Astrocyte of the cerebellum (primary cell): ENCODE measurements around the gene ZNF367.
A peak's percentile ranks its signal among the peaks of the same experiment; 100 is the strongest.

ENCODE experiments used
- DNase-seq: peaks from one replicate; pipeline ENCODE4 v3.0.0-alpha.2; 2011; ENCODE audit warnings: low read depth
- H3K4me3 ChIP-seq: 2 replicates; pipeline ENCODE4 v1.5.1; 2011; ENCODE audit warnings: mild to moderate bottlenecking, low read depth, low read length, moderate library complexity
- in situ Hi-C: cut with HindIII; loops from 2 replicates; pipeline ENCODE4 v1.10.0; 2017; ENCODE audit warnings: low sequenced_read_pairs
- TF ChIP-seq, protein P1 (sequence below): IDR thresholded peaks from 2 replicates; pipeline ENCODE4 v1.5.1; 2012; ENCODE audit warnings: low read length, low read depth, moderate library complexity, mild to moderate bottlenecking; ENCODE audit errors: missing control alignments

ZNF367 gene

DNA sequence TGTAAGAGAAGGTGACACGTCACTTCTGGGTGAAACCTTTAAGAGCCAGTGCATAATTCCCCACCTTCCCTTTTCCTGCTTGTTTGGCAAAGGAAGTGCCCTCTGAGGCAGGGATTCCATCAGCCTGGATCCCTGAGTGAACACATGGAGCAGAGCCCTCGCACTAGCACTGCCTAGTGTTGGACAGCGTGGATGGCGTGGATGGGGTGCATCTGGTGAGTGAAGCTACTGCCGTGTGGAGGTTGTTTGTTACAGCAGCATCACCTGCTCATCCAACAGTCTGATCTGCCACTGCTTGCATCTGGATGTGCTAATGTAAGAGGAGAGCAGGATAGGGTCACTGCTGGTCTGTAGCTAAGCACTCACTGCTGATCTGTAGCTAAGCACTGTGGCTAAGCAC is 69.9 kb downstream of the ZNF367 start:
- in situ Hi-C loops = no loop called here
- TF ChIP-seq, protein P1, sequence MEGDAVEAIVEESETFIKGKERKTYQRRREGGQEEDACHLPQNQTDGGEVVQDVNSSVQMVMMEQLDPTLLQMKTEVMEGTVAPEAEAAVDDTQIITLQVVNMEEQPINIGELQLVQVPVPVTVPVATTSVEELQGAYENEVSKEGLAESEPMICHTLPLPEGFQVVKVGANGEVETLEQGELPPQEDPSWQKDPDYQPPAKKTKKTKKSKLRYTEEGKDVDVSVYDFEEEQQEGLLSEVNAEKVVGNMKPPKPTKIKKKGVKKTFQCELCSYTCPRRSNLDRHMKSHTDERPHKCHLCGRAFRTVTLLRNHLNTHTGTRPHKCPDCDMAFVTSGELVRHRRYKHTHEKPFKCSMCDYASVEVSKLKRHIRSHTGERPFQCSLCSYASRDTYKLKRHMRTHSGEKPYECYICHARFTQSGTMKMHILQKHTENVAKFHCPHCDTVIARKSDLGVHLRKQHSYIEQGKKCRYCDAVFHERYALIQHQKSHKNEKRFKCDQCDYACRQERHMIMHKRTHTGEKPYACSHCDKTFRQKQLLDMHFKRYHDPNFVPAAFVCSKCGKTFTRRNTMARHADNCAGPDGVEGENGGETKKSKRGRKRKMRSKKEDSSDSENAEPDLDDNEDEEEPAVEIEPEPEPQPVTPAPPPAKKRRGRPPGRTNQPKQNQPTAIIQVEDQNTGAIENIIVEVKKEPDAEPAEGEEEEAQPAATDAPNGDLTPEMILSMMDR = no peak
- no peak overlapping the region for H3K4me3 ChIP-seq
- no peak for DNase-seq

DNA sequence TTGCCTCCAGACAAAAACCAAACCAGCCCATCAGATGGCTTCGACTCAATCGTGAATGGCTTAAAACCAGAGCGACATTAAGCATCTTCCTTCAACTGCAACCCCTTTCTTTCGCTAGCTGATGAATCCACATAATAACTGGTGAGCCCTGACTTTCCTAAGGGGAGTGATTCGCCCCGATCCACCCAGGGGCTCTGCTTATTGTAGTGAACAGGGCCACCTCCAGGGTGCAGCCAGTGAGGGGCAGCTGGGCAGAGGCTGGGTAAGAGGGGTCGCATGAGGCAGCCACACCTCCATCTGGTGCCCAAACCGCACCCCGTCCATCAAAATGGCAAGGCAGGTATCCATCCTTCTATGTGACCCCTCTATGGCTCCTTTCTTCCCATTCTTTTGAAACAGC is 72.6 kb downstream of the ZNF367 start:
- in situ Hi-C loops = no loop called here
- TF ChIP-seq, protein P1 = no peak
- no peak for DNase-seq
- no peak overlapping the region for H3K4me3 ChIP-seq

DNA sequence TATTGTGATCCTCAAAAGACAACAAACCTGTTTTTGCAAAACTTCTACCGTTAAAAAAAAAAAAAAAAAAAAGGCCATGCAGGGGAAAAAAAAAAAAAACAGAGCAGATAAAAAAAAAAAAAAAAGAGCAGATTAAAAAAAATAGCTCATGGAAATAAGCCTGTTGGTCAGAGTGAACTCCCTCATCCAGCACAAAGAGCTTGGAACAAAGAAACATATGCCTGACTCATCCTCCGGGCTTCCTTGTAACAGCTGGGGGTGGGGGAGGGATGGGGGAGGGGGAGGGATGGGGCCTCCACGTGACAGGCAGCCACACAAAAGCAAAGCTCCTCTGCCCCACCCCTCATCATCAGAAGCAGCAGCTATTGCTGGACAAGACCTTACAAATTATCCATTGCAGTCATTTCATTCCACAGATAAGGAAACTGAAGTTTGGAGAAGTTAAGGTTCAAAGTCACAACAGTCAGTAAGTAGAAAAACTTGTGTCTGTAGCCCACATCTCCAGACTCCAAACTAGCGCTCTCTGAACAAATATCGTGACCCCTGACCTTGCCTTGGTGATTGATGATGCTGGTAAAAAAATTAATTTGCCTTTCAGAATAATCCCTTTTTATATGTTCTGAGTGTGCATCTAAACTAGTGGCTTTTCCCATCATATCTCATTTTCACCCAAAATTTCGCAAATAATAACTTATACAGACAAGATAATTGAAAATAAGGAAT is 73.6 kb downstream of the ZNF367 start:
- TF ChIP-seq, protein P1 = no peak
- peak; percentile 96 for DNase-seq
- in situ Hi-C loops = no loop called here
- H3K4me3 ChIP-seq = no peak overlapping the region

DNA sequence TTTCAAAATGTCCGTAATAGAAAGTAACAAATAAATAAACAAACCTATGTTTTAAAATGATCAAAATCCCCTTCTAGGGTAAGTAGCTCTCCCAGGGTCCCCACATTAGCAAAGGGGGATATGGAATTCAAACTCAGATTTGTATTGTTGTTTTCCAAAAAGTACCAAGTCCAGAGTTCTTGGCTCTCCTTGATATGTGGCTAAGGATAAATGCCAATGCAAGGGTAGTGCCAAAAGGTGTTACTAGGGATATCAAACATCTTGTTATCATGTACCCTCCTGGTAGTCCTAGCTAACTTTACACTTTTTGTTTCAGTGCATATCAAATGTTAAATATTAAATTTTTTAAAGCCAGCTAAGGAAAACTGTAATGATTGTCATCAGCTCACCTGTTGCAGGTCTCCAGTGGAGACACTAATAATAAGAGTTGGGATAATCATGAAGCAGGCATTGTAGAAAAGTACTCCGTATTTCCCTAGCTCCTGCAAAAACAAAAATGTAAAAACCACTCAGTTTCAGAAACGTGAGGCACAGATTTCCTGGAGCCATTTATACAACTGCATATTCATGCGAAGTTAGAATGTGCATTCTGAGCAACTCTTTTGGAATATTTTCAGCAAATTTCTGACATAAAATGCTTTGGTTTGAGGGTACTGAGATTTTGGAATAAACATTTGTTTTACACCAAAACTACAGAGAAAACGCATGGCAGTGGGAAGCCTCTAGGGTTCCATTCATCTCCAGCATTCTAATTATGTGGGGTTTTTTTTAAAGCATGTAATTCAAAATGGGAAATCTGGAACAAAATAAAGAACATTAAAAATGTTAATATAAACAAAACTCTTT is 74.4 kb downstream of the ZNF367 start:
- TF ChIP-seq, protein P1 = no peak
- in situ Hi-C loops = no loop called here
- DNase-seq = no peak
- H3K4me3 ChIP-seq = no peak overlapping the region

DNA sequence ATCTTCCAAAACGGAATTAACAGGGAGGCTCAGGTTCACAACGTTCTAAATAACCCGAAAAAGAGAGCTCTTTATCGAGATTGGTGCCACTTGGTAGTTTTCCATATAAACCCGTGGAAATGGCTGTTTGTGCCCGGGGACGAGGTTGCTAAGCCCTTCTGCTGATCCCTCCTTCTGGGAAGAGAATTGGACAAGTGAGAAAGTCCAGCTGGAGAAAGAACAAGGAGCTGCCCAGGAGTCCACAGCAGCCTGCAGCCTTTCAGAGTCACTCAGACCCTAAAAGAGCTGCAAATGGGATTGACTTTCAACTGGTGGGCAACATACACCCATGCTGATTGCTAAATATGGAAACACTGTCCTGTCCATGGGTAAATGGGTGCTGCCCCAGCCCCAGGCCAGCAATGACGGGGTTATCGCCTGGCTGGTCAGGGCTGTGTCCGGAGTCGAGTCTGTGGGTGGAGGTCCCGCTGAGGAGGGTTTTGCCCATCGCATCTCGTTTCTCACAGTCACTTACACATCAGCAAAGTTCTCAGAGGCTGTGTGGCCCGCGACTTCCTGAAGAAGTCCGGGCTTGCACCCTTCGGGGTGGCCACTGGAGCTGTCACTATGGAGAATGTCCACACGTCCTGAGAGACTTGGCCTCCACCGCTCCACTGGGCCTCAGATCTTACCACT is 75.5 kb downstream of the ZNF367 start:
- in situ Hi-C loops = no loop called here
- TF ChIP-seq, protein P1 = no peak
- DNase-seq = no peak
- no peak overlapping the region for H3K4me3 ChIP-seq

DNA sequence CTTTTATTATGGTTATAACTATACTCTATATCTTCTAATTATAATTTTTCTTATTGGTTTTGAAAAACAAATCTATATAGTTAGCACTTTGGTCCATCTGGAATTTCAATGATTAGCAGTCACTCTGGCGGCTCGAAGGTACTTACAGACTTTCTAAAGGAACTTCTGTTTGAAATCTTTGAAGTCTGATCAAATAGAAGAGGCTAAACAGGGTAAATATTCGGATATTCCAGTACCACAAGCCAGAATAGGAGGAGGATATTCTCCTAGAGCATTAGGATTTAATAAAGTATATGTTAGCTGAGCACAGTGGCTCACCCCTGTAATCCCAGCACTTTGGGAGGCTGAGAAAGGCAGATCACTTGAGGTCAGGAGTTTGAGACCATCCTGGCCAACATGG is 77.5 kb downstream of the ZNF367 start:
- no peak for DNase-seq
- H3K4me3 ChIP-seq = no peak overlapping the region
- TF ChIP-seq, protein P1 = no peak
- in situ Hi-C loops = no loop called here
